ENCODE measurements around the gene TRPM8.

DNA sequence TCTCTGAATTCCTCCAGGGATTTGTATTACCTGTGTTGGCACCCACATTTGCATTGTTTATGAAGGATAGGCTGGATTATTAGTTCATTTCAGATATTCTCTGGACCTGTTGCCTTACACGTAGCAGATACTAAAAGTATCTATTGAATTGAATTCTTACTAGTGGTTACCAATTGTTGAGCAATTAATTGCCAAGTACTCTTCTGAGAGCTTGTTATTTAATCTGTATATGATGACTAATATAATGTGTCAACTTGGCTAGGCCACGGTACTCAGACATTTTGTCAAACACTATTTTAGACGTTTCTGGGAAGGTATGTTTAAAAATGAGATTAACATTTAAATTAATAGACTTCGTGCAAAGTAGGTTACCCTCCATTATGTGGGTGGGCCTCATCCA is 130.9 kb downstream of the TRPM8 start:
- TF ChIP-seq EP300 (IDR thresholded peaks at IDR 0.05; ENCODE audit: borderline replicate concordance) (no peak), FOXM1 (IDR thresholded peaks at IDR 0.05; ENCODE audit: borderline replicate concordance, low read depth) (no peak), RAD21 (IDR thresholded peaks at IDR 0.05; ENCODE audit: low read depth) (no peak)
- TF ChIP-seq, protein P1, sequence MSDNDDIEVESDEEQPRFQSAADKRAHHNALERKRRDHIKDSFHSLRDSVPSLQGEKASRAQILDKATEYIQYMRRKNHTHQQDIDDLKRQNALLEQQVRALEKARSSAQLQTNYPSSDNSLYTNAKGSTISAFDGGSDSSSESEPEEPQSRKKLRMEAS (IDR thresholded peaks at IDR 0.05) = no peak
